ENCODE results near the gene SPOP. TPM values are rescaled to one million over a fixed set of nuclear protein-coding genes. Genes with fewer than 3 reads are reported as not detected.

Gene SPOP
- total RNA-seq, 1 donor from 2014 or later, result 48.6 TPM

- H3K4me2 ChIP-seq (ENCODE audit: low read length), result peak overlapping the region; percentile 85
- no peak for TF ChIP-seq EZH2 (IDR thresholded peaks at IDR 0.05; ENCODE audit: insufficient read depth, low read length)
- TF ChIP-seq, protein P1, sequence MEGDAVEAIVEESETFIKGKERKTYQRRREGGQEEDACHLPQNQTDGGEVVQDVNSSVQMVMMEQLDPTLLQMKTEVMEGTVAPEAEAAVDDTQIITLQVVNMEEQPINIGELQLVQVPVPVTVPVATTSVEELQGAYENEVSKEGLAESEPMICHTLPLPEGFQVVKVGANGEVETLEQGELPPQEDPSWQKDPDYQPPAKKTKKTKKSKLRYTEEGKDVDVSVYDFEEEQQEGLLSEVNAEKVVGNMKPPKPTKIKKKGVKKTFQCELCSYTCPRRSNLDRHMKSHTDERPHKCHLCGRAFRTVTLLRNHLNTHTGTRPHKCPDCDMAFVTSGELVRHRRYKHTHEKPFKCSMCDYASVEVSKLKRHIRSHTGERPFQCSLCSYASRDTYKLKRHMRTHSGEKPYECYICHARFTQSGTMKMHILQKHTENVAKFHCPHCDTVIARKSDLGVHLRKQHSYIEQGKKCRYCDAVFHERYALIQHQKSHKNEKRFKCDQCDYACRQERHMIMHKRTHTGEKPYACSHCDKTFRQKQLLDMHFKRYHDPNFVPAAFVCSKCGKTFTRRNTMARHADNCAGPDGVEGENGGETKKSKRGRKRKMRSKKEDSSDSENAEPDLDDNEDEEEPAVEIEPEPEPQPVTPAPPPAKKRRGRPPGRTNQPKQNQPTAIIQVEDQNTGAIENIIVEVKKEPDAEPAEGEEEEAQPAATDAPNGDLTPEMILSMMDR (IDR thresholded peaks at IDR 0.05; ENCODE audit: insufficient read depth, low read depth, low read length), result peak; percentile 73
- H4K20me1 ChIP-seq (ENCODE audit: insufficient read depth, low read length), result no peaks in the 10 kb centered on the region
- H3K36me3 ChIP-seq (ENCODE audit: insufficient read depth, low read length), result no peaks in the 10 kb centered on the region
- DNase-seq (ENCODE audit: low read depth) (peak; percentile 42), FAIRE-seq (no peak)
- no peak overlapping the region for H3K9ac ChIP-seq (ENCODE audit: low read length)
- Mint-ChIP-seq H3K4me1 (ENCODE audit: low read depth, unreplicated experiment) (peaks cover 1% of the 10 kb centered on the region), H3K4me3 (ENCODE audit: unreplicated experiment) (no peak overlapping the region), H3K27ac (ENCODE audit: unreplicated experiment) (no peak overlapping the region), H3K36me3 (ENCODE audit: low read depth, unreplicated experiment) (peaks cover 2% of the 10 kb centered on the region), H3K9me3 (ENCODE audit: unreplicated experiment) (no peaks in the 10 kb centered on the region), H3K27me3 (ENCODE audit: low read depth, unreplicated experiment) (peaks cover 46% of the 10 kb centered on the region)
- H2AFZ ChIP-seq (ENCODE audit: low read depth, low read length), result peak overlapping the region; percentile 88
- H3K4me1 ChIP-seq (ENCODE audit: insufficient read depth, low read length), result no peaks in the 10 kb centered on the region
- no peaks in the 10 kb centered on the region for H3K79me2 ChIP-seq (ENCODE audit: insufficient read depth, low read length)
- H3K4me3 ChIP-seq (ENCODE audit: insufficient read depth, low read depth, low read length), result peak overlapping the region; percentile 41
- H3K9me3 ChIP-seq (ENCODE audit: insufficient read depth, low read depth, low read length), result no peaks in the 10 kb centered on the region
- peaks cover 34% of the 10 kb centered on the region for H3K27me3 ChIP-seq (ENCODE audit: insufficient read depth, low read length)
- H3K27ac ChIP-seq (ENCODE audit: low read depth, low read length), result no peak overlapping the region
These were observed 109.8 kb downstream of the SPOP start for GRCh38 chr17:49567871-49568694.

DNA sequence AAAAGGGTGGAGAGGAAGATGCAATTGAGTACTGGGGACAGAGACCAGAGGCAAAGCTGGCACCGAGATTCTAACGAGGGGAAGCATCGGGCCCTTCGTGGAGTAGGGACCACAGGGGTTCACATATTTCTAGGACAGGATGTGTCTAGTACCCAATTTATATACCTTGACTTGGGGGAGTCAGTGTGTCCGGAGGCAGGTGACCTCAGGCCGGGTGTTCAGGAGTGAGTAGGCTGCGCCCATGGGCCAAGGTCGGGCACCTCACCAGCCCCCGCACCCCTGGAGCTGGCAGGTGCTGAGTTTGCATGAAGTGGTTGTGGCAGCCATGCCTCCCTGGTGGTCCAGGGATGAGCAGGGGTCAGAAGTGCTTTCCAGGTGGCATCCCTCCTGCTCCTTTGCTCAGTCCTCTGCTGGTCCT, 110.8 kb downstream of the SPOP start:
- no peaks in the 10 kb centered on the region for H3K4me1 ChIP-seq (ENCODE audit: insufficient read depth, low read length)
- no peak overlapping the region for H3K4me3 ChIP-seq (ENCODE audit: insufficient read depth, low read depth, low read length)
- FAIRE-seq (no peak), DNase-seq (ENCODE audit: low read depth) (no peak)
- peaks cover 1% of the 10 kb centered on the region for H3K4me1 Mint-ChIP-seq (ENCODE audit: low read depth, unreplicated experiment)
- H3K27me3 ChIP-seq (ENCODE audit: insufficient read depth, low read length), result peaks cover 26% of the 10 kb centered on the region
- H4K20me1 ChIP-seq (ENCODE audit: insufficient read depth, low read length), result no peaks in the 10 kb centered on the region
- H3K4me3 Mint-ChIP-seq (ENCODE audit: unreplicated experiment), result no peak overlapping the region
- no peaks in the 10 kb centered on the region for H3K9me3 Mint-ChIP-seq (ENCODE audit: unreplicated experiment)
- H3K9ac ChIP-seq (ENCODE audit: low read length), result no peak overlapping the region
- no peaks in the 10 kb centered on the region for H3K79me2 ChIP-seq (ENCODE audit: insufficient read depth, low read length)
- H3K27me3 Mint-ChIP-seq (ENCODE audit: low read depth, unreplicated experiment), result peaks cover 42% of the 10 kb centered on the region
- no peak overlapping the region for H2AFZ ChIP-seq (ENCODE audit: low read depth, low read length)
- TF ChIP-seq, protein P1 (IDR thresholded peaks at IDR 0.05; ENCODE audit: insufficient read depth, low read depth, low read length), result no peak
- TF ChIP-seq EZH2 (IDR thresholded peaks at IDR 0.05; ENCODE audit: insufficient read depth, low read length), result no peak
- no peak overlapping the region for H3K4me2 ChIP-seq (ENCODE audit: low read length)
- no peak overlapping the region for H3K27ac ChIP-seq (ENCODE audit: low read depth, low read length)
- H3K36me3 Mint-ChIP-seq (ENCODE audit: low read depth, unreplicated experiment), result peaks cover 2% of the 10 kb centered on the region
- H3K36me3 ChIP-seq (ENCODE audit: insufficient read depth, low read length), result no peaks in the 10 kb centered on the region
- H3K27ac Mint-ChIP-seq (ENCODE audit: unreplicated experiment), result no peak overlapping the region
- no peaks in the 10 kb centered on the region for H3K9me3 ChIP-seq (ENCODE audit: insufficient read depth, low read depth, low read length)

- H3K27ac Mint-ChIP-seq (ENCODE audit: unreplicated experiment), result no peak overlapping the region
- H3K79me2 ChIP-seq (ENCODE audit: insufficient read depth, low read length), result no peaks in the 10 kb centered on the region
- no peak overlapping the region for H3K4me2 ChIP-seq (ENCODE audit: low read length)
- no peaks in the 10 kb centered on the region for H3K9me3 Mint-ChIP-seq (ENCODE audit: unreplicated experiment)
- FAIRE-seq (no peak), DNase-seq (ENCODE audit: low read depth) (no peak)
- H3K4me3 Mint-ChIP-seq (ENCODE audit: unreplicated experiment), result no peak overlapping the region
- no peaks in the 10 kb centered on the region for H3K36me3 ChIP-seq (ENCODE audit: insufficient read depth, low read length)
- H3K27me3 ChIP-seq (ENCODE audit: insufficient read depth, low read length), result peaks cover 24% of the 10 kb centered on the region
- no peak overlapping the region for H2AFZ ChIP-seq (ENCODE audit: low read depth, low read length)
- H3K4me3 ChIP-seq (ENCODE audit: insufficient read depth, low read depth, low read length), result no peak overlapping the region
- no peaks in the 10 kb centered on the region for H4K20me1 ChIP-seq (ENCODE audit: insufficient read depth, low read length)
- H3K4me1 ChIP-seq (ENCODE audit: insufficient read depth, low read length), result no peaks in the 10 kb centered on the region
- H3K9me3 ChIP-seq (ENCODE audit: insufficient read depth, low read depth, low read length), result no peaks in the 10 kb centered on the region
- peaks cover 1% of the 10 kb centered on the region for H3K4me1 Mint-ChIP-seq (ENCODE audit: low read depth, unreplicated experiment)
- H3K9ac ChIP-seq (ENCODE audit: low read length), result no peak overlapping the region
- H3K27me3 Mint-ChIP-seq (ENCODE audit: low read depth, unreplicated experiment), result peaks cover 40% of the 10 kb centered on the region
- H3K27ac ChIP-seq (ENCODE audit: low read depth, low read length), result no peak overlapping the region
- TF ChIP-seq EZH2 (IDR thresholded peaks at IDR 0.05; ENCODE audit: insufficient read depth, low read length), result no peak
- TF ChIP-seq, protein P1 (IDR thresholded peaks at IDR 0.05; ENCODE audit: insufficient read depth, low read depth, low read length), result no peak
- peaks cover 2% of the 10 kb centered on the region for H3K36me3 Mint-ChIP-seq (ENCODE audit: low read depth, unreplicated experiment)
These were observed 111.2 kb downstream of the SPOP start for GRCh38 chr17:49566668-49567071.
